ENCODE data around the gene DPP6.

The DPP6 gene

GRCh38 chr7:154844499-154844898, 792.3 kb downstream of the DPP6 start:
- no peak for TF ChIP-seq CTCF (IDR thresholded peaks at IDR 0.05; ENCODE audit: low read depth, low read length)
- DNase-seq (ENCODE audit: extremely low read depth, low read depth): no peak

GRCh38 chr7:154844955-154845354, 792.8 kb downstream of the DPP6 start:
- no peak for TF ChIP-seq CTCF (IDR thresholded peaks at IDR 0.05; ENCODE audit: low read depth, low read length)
- DNase-seq (ENCODE audit: extremely low read depth, low read depth): no peak

DNA sequence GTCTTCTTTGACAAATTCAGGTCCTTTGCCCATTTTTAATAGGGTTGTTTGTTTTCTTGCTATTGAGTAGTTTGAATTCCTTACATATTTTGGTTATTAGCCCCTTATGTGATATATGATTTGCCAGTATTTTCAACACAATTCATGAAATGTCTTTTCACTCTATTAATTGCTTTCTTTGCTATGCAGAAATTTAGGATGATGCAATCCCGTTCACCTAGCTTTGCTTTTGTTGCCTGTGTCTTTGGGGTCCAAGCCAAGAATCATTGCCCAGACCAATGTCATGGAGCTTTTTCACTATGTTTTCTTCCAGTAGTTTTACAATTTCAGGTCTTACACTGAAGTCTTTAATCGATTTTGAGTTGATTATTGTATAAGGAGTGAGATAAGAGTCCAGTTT, 796.3 kb downstream of the DPP6 start:
- TF ChIP-seq CTCF (IDR thresholded peaks at IDR 0.05; ENCODE audit: low read depth, low read length): no peak
- DNase-seq (ENCODE audit: extremely low read depth, low read depth): no peak

GRCh38 chr7:154852205-154852604, 800.0 kb downstream of the DPP6 start:
- no peak for DNase-seq (ENCODE audit: extremely low read depth, low read depth)
- TF ChIP-seq CTCF (IDR thresholded peaks at IDR 0.05; ENCODE audit: low read depth, low read length): no peak

- DNase-seq (ENCODE audit: extremely low read depth, low read depth): no peak
- no peak for TF ChIP-seq CTCF (IDR thresholded peaks at IDR 0.05; ENCODE audit: low read depth, low read length)
Observed at GRCh38 chr7:154853063-154853726, 801.0 kb downstream of the DPP6 start.

- no peak for TF ChIP-seq CTCF (IDR thresholded peaks at IDR 0.05; ENCODE audit: low read depth, low read length)
- DNase-seq (ENCODE audit: extremely low read depth, low read depth): no peak
Observed at GRCh38 chr7:154853727-154854095, 801.5 kb downstream of the DPP6 start.

- TF ChIP-seq CTCF (IDR thresholded peaks at IDR 0.05; ENCODE audit: low read depth, low read length): no peak
- DNase-seq (ENCODE audit: extremely low read depth, low read depth): no peak
Observed at GRCh38 chr7:154854836-154855235, 802.6 kb downstream of the DPP6 start.
